ENCODE measurements around the gene AVP. TPM values are rescaled to one million over a fixed set of nuclear protein-coding genes. Genes with fewer than 3 reads are reported as not detected.
A peak's percentile ranks its signal among the peaks of the same experiment; 100 is the strongest.
"Not testable (repeated sequence)": the region's sequence is repeated elsewhere in the genome, so short reads cannot be mapped to it uniquely, and the experiment has no call there.

The AVP gene
- total RNA-seq, 1 donor from 2014 or later: not detected

DNA sequence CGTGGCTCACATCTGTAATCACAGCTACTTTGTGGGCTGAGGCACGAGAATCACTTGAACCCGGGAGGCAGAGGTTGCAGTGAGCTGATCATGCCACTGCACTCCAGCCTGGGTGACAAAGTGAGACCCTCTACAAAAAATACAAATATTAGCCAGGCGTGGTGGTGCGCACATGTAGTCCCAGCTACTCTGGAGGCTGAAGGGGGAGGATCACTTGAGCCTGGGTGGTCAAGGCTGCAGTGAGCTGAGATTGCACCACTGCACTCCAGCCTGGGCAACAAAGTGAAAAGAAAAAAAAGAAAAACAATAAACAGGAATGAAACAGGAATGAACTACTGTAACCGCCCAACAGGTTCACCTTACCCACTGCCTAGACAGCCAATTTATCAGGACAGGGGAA is 20.4 kb downstream of the AVP start:
- DNase-seq (ENCODE audit: low spot score in 2 of 2): not testable (repeated sequence)

DNA sequence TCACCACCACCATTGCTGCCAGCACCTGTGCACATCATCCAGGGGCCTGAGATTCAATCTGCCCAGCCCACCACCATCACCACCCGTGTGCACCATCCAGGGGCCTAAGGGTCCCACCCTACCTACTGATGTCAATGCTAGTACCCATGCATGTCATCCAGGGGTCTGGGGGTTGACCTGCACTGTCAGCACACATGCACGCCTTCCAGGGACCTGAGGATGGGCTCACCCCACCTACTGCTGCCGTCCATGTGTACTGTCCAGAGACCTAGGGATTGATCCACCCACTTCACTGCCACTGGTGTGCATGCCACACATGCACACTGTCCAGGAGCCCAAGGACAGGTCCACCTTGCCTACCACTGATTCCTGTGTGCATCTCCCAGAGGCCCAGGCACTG is 25.0 kb downstream of the AVP start:
- FAIRE-seq (no peak), DNase-seq (ENCODE audit: low spot score in 2 of 2) (no peak)

More for the DNA sequence above, 20.4 kb downstream of the AVP start:
- FAIRE-seq: not testable (repeated sequence)

DNA sequence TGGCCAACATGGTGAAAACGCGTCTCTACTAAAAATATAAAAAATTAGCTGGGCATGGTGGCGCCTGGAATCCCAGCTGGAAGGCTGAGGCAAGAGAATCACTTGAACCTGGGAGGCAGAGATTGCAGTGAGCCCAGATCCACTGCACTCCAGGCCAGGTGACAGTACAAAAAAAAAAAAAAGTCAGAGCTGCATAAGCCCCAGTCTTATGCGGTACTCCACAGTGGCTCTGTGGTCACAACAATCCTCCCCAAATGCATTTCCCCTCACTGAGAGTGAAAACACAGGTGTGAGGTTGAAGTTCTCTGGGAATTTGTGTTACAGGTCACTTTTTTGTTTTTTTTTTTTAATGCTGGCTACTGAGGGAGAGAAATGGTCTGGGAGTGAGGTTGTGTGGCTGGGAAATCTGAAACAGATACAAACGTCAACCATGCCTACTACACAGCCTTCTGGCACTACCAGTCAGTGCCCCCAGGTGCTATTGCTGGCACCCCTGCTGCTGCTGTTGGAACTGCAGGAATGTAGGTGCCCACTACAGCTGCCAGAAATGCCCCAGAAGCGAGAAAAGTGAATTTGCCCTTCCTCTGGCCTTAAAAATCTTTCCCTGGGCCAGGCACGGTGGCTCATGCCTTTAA is 33.0 kb downstream of the AVP start:
- DNase-seq (ENCODE audit: low spot score in 2 of 2): no peak
- FAIRE-seq: no peak

DNA sequence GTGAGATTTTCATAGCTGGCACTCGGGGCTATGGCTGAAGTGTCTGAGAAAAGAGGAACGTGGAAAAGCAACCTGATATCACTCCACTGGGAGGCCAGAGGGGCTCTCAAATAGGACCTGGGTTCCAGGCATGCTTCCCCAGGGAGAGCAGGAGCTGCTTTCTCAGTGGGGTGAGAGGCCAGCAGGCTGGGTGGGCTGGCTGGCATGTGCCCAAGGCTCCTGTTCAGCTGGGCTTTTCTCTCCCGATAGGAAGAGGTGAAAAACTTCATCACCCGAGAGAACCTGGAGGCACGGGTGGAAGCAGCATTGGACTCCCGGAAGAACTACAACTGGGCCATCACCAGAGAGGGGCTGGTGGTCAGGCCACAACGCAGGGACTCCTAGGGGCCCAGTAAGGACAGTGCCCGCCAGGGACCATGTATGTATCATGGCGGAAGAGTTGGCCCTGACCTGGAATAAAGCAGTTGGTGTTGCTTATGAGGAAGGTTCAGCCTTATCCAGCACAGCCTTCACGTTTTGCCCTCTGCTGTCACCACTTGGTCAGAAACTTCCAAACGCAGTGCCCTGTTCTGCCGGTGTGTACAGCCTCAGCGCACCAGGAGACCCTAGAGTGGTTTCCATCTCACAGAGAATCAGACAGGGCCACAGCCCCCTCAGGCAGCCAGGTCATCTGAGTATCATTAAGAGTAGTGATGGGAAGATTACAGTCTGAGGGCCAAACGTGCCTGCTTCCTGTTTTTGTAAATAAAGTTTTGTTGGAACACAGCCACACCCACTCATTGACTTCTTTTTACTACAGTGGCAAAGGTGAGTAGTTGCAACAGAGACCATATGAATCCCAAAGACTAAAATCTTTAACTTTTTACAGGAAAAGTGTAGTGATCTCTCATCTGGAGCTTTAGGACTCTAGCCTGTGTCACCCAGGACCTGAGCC is 36.8 kb downstream of the AVP start:
- FAIRE-seq: no peak
- no peak for DNase-seq (ENCODE audit: low spot score in 2 of 2)

DNA sequence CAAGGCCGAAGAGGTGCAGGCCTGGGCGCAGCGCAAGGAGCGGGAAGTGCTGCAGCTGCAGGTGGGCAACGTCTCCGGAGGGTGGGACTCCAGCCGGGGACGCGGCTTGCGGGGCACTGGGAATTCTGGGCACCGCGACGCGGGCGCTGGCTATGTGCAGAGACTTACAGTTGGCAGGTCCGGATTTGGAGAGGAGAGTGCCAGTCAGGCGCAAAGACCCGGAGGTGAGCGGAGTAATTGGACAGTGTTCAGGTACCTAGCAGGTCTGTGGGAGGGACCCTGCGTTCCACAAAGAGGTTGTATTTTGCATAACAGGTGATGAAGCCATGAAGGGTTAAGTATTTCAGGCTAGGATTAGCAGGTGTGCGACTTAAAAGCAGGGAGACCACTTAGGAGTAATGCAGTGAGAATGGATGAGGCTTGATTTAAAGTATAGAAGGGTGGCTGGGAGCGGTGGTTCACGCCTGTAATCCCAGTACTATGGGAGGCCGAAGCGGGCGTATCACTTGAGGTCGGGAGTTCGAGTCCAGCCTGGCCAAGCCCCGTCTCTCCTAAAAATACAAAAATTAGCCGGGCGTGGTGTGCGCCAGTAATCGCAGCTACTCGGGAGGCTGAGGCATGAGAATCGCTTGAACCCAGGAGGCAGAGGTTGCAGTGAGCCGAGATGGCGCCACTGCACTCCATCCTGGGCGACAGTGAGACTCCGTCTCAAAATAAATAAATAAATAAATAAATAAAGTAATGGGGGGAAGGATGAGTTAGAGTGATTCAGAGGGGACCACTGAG is 37.7 kb downstream of the AVP start:
- FAIRE-seq (no peak), DNase-seq (ENCODE audit: low spot score in 2 of 2) (peak in 1 of 2 donors; percentile 35)

DNA sequence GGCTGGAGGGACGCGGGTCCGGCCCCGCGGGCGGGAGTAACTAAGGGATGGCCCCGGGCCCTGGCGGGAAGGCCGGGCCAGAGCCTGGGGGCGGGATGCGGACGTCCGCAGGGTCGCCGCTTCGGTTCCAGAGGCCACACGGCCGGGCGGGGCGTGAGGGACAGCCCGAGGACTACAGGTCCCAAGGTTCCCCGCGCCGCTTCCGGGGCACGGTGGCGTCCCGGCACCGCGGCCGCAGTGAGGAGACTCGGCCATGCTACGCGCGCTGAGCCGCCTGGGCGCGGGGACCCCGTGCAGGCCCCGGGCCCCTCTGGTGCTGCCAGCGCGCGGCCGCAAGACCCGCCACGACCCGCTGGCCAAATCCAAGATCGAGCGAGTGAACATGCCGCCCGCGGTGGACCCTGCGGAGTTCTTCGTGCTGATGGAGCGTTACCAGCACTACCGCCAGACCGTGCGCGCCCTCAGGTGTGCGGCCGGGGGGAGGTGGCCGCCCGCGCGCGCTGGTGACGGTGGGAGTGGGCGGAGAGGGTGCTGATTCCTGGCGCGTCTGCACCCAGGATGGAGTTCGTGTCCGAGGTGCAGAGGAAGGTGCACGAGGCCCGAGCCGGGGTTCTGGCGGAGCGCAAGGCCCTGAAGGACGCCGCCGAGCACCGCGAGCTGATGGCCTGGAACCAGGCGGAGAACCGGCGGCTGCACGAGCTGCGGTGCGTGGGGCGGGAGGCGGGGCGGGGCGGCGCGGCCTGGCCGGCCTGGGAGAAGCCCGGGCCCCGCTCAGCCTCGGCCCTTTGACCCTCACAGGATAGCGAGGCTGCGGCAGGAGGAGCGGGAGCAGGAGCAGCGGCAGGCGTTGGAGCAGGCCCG is 38.5 kb downstream of the AVP start, which contains the start of gene MRPS26:
MRPS26 (plus strand) TSS at position 237 of the 861 bp plus-strand sequence; CDS start at position 254, 17 bp downstream.
- FAIRE-seq: no peak
- peak; percentile 95 to 96 for DNase-seq (ENCODE audit: low spot score in 2 of 2)

DNA sequence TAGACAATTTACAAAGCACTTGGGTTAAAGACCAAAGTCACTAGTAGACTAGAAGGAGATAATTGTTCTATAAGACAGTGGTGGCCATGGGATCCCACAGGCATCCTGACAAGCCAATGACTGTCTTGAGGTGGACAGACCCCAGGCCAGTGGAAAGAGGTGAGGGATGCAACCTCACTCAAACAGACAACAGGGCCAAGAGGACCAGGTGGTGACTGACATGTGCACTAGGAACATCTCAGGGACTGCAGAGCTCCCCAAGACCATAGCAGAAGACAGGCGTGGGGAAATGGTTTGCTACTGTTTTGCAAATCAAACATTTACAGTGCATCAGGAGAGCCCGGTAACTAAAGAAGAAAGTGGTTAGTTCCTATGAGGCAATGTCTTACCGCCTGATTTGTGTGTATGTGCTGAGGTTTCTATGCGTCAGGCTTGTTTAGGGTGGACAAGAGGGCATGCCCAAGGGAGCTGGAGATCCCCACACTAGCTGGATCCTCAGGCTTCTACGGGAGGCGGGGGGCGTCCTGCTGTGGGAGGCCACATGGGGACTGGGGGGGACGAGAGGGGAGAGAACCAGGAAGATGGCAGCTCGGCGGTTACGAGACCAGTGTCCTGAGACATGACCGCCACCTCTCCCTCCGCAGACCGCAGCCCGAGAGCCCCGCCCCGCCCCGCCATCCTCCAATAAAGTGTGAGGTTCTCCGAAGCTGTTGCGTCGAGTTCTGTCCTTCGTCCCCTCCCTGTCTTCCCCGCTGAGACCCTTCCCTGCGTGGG is 39.3 kb downstream of the AVP start:
- DNase-seq (ENCODE audit: low spot score in 2 of 2) (no peak), FAIRE-seq (no peak)

DNA sequence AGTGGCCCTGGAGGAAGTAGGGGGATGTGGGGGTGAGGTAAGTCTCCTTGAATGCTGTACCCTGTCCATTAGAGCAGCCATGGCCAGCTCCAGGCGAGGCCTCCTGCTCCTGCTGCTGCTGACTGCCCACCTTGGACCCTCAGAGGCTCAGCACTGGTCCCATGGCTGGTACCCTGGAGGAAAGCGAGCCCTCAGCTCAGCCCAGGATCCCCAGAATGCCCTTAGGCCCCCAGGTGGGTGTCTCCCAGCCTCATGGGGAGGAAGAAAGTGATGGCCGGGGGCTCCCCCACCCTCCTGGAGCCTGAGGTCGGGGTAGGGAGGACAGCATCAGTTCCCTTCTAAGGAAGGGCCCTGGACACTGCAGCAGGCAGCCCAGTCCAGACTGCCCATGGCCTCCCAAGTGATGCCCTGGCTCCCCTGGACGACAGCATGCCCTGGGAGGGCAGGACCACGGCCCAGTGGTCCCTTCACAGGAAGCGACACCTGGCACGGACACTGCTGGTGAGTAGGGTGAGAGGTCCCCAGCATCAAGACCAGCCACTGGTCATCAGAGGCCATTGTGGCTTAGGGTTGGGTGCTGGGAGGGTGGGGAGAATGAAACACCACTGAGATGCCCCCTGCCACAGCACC is 40.1 kb downstream of the AVP start:
- FAIRE-seq (no peak), DNase-seq (ENCODE audit: low spot score in 2 of 2) (no peak)

DNA sequence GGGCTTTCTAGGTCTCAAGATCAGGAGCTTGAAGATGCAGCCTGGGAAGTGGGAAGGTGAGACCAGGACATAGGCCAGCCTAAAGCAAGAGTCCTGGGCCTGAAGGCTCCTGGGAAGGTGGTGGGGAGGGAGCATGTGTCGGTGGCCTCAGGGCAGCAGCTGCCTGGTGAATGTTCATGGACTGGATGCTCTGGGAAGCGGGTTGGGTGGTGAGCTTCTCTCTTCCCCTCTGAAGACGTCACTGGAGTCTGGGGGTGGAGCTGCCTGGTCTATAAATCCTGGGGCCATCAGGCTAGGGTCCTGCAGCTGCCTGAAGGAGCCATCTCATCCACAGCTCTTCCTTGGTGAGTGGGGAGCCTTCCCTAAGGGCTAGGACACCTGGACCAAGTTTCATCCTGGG is 41.2 kb downstream of the AVP start, which contains the start of gene GNRH2:
GNRH2 (plus strand) TSS at position 301 of the 400 bp plus-strand sequence. CDS start 793 bp downstream, outside the sequence.
- no peak for FAIRE-seq

DNA sequence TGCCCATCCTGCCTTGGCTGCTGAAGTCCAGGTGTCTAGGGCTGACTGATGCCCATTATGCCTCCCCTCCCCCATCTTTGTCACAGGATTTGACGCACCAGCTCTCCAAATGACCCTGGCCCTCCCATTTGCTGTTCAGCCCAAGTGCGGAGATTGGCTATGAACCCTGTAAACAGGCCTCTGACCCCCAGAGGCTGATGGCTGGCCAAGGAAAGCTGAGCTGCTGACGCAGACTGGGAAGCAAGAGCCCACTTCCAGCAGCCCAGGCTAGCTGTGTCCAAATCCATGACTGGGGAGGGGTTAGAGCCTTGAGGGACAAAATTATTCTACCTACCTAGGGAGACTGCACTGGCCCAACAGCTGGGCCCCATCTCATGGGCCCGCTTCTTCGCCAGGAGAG is 41.9 kb downstream of the AVP start:
- FAIRE-seq: no peak

More for the DNA sequence above, 41.2 kb downstream of the AVP start, which contains the start of gene GNRH2:
- DNase-seq (ENCODE audit: low spot score in 2 of 2): no peak

DNA sequence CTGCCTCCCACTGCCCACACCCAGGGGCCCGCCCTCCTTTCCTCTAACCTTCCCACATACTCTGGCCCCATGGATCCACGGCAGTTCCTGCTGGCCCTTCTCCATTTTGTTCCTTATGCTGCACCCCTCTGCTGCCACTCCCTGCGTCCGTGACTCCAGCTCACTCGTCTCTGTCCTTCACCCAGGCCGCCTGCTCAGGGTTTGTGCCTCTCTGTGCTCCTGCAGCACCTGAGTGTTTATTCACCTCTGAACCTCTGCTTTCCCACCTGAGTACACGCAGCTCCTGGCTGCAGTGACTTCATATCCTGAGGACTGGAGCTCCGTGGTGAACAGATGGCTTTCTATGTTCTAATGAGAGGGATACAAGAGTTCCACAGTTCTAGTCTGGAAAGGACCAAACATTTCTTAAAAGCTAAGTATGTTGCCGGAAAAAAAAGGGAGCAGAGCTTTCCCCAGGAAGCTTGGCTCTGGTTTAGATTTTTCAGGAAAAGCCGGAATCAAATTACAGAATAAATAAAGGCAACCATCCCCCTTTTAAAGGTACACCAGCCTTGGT is 42.6 kb downstream of the AVP start:
- DNase-seq (ENCODE audit: low spot score in 2 of 2): no peak
- no peak for FAIRE-seq

More for the DNA sequence above, 41.9 kb downstream of the AVP start:
- DNase-seq (ENCODE audit: low spot score in 2 of 2): no peak

DNA sequence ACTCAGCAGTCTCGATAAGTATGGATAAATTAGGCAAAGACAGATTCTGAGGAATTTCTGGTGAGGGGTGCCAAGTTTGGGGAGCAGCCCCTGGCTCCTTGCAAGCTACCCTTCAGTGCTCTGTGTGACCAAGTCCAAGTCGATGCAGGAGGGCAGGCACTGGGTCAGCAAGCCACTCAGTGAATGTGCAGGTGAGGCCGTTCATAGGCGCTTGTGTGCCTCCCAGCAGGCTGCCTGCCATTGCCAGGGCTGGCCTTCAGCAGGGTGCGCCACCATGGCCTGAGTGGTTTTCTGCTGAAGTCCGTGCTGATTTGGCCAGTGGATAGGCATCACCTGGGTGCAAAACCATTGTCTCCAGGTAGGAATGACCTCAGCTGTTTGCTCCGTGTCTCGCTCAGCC is 44.4 kb downstream of the AVP start:
- DNase-seq (ENCODE audit: low spot score in 2 of 2): no peak
- no peak for FAIRE-seq

DNA sequence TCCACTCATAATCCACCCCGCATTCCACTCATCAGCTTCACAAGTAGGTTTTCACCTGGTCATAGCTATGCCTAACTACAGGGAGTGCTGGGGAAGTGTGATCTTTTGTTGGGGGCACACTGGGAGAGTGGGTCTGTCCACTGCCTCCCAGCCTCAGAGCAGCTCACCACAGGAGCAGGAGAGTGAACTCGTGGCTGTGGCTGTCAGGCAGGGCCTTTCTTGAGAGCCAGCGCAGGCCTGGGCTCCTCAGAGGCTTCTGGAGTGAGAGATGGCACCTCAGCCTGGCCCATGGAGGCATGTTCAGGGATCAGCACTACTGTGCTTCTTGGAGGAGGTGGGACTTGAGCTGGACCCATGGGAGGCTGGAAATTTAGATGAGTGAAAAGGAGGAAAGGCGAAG is 45.1 kb downstream of the AVP start:
- no peak for FAIRE-seq
- no peak for DNase-seq (ENCODE audit: low spot score in 2 of 2)

DNA sequence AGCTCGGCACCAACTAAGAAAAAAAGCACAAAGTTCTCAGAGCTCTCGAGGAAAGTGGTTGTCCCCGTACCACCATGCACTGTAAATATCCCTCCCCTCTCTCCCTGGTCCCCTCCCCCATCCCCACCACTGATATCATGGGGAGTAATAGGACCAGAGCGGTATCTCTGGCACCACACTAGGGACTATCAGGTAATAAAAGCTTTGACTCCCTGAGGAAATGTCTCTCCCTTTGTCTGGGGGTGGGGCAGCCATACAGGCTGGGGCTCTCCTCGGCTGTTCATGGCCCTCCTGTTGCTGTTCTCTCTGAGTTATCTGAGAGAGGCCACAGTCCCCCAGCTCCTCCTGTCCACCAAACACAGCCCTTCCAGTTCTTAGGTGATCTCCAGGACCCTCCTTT is 46.1 kb downstream of the AVP start:
- DNase-seq (ENCODE audit: low spot score in 2 of 2) (no peak), FAIRE-seq (no peak)

DNA sequence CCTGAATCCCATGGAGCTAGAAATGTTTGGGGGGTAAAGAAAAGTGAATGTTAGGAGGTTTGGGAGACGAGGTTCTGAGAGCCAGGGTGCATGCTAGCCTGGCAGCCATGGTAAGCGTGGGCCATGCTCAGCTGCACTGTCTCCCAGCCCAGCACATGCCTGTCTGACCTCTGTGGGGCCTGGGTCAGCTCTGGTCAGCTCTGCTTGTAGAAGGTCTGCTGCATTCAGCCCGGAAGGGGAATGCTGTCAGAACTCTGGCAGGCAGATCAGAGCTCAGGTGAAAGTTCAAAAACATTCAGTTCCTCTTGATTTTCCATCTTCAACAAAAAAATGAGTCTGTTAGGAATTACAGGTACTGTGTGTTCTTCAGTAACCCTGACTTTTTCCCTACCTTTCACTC is 46.9 kb downstream of the AVP start:
- DNase-seq (ENCODE audit: low spot score in 2 of 2): no peak

DNA sequence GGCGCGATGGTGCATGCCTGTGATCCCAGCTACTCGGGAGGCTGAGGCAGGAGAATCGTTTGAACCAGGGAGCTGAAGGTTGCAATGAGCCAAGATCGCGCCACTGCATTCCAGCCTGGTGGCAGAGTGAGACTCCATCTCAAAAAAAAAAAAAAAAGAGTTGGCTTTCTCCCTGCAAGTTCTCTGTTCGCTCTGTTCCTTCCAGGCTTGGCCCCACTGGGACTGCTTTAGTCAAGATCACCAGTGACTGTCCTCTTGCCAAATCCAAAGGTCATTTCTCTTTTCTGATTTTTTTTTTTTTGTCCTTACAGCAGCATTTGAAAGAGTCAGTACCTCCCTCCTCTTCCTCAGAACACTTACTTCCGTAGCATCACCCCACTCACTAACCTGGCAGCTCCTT is 51.9 kb downstream of the AVP start:
- FAIRE-seq (no peak), DNase-seq (ENCODE audit: low spot score in 2 of 2) (no peak)

More for the DNA sequence above, 46.9 kb downstream of the AVP start:
- no peak for FAIRE-seq

Data from frontal cortex (tissue), 4 donors.